ENCODE results near the gene CFAP77. TPM values are rescaled to one million over a fixed set of nuclear protein-coding genes. Genes with fewer than 3 reads are reported as not detected.
"Not testable (repeated sequence)": the region's sequence is repeated elsewhere in the genome, so short reads cannot be mapped to it uniquely, and the experiment has no call there.

CFAP77 gene
- not detected for total RNA-seq

- peak; percentile 51 for DNase-seq (ENCODE audit: low spot score)
These were observed at the start of gene CFAP77 for GRCh38 chr9:132409828-132410528. Gene CFAP77, plus strand, starts transcription at chr9:132410211. Its CDS starts 61 bp downstream, at chr9:132410272.

- no peak for DNase-seq (ENCODE audit: low spot score)
These were observed 45.9 kb upstream of the CFAP77 start for GRCh38 chr9:132364068-132364467.

GRCh38 chr9:132365986-132366385 is 44.0 kb upstream of the CFAP77 start:
- DNase-seq (ENCODE audit: low spot score), result no peak

- no peak for DNase-seq (ENCODE audit: low spot score)
These were observed 43.5 kb upstream of the CFAP77 start for GRCh38 chr9:132366481-132366880.

GRCh38 chr9:132367613-132368313 is 42.2 kb upstream of the CFAP77 start:
- peak; percentile 50 for DNase-seq (ENCODE audit: low spot score)

- DNase-seq (ENCODE audit: low spot score), result no peak
These were observed 40.6 kb upstream of the CFAP77 start for GRCh38 chr9:132369421-132369820.

- no peak for DNase-seq (ENCODE audit: low spot score)
These were observed 39.4 kb upstream of the CFAP77 start for GRCh38 chr9:132370592-132370991.

GRCh38 chr9:132372177-132373095 is 37.6 kb upstream of the CFAP77 start:
- DNase-seq (ENCODE audit: low spot score), result peak; percentile 75

- DNase-seq (ENCODE audit: low spot score), result not testable (repeated sequence)
These were observed 32.2 kb upstream of the CFAP77 start for GRCh38 chr9:132377769-132378168.

- not testable (repeated sequence) for DNase-seq (ENCODE audit: low spot score)
These were observed 31.6 kb upstream of the CFAP77 start for GRCh38 chr9:132378416-132378815.

- no peak for DNase-seq (ENCODE audit: low spot score)
These were observed 28.0 kb upstream of the CFAP77 start for GRCh38 chr9:132381966-132382541.

- DNase-seq (ENCODE audit: low spot score), result no peak
These were observed 26.5 kb upstream of the CFAP77 start for GRCh38 chr9:132383462-132383883.

GRCh38 chr9:132384376-132384775 is 25.6 kb upstream of the CFAP77 start:
- no peak for DNase-seq (ENCODE audit: low spot score)

GRCh38 chr9:132387133-132387532 is 22.9 kb upstream of the CFAP77 start:
- DNase-seq (ENCODE audit: low spot score), result no peak

- no peak for DNase-seq (ENCODE audit: low spot score)
These were observed 19.0 kb upstream of the CFAP77 start for GRCh38 chr9:132390966-132391365.

- no peak for DNase-seq (ENCODE audit: low spot score)
These were observed 18.6 kb upstream of the CFAP77 start for GRCh38 chr9:132391449-132391848.

- DNase-seq (ENCODE audit: low spot score), result no peak
These were observed 14.5 kb upstream of the CFAP77 start for GRCh38 chr9:132395560-132395959.

GRCh38 chr9:132401824-132402223 is 8.2 kb upstream of the CFAP77 start:
- DNase-seq (ENCODE audit: low spot score), result no peak

GRCh38 chr9:132404228-132404881 is 5.7 kb upstream of the CFAP77 start:
- DNase-seq (ENCODE audit: low spot score), result no peak

GRCh38 chr9:132406554-132407122 is 3.4 kb upstream of the CFAP77 start, which contains the start of gene TTF1:
Gene TTF1, minus strand, starts transcription at chr9:132406840. Its CDS starts 4,019 bp downstream, at chr9:132402821.
- peak; percentile 92 for DNase-seq (ENCODE audit: low spot score)

- no peak for DNase-seq (ENCODE audit: low spot score)
These were observed 2.8 kb upstream of the CFAP77 start for GRCh38 chr9:132407196-132407595.

Measured in ureter (tissue), 1 donor.